GM21526 (cell line): Measurements from ENCODE around the gene S100A6.
"Not testable (repeated sequence)": the region's sequence is repeated elsewhere in the genome, so short reads cannot be mapped to it uniquely, and the experiment has no call there.

Experiments
- ATAC-seq: cut with Tn5 transposase; IDR thresholded peaks from one replicate; pipeline ENCODE4 v1.9.1; 2021; ENCODE audit warnings: moderate library complexity; ENCODE audit not compliant: unreplicated experiment, low FRiP score

S100A6 gene

DNA sequence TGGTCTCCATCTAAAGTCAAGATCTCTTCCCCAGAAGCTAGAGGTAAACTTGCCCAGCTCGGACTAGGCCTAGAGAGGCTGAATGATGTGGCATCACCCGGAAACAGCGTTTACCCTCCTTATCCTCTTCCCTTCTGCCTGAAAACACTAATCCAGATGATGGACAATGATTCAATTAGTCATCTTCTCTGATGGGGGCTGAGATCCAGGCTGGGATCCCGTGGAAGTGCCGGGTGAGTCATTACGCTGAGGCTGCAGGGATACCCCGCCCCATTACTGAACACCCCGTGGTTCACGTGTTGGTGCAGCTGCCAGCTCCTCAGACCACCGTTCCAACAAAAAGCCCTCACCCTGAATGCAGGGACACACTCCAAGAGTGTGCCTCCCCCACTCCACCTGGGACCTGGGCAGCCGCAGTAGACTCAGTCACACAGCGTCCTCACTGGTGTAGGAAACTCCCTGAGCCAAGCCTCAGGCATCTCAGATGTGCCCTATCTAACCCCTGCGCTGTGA is 2.0 kb downstream of the S100A6 start:
- ATAC-seq, result no peak

DNA sequence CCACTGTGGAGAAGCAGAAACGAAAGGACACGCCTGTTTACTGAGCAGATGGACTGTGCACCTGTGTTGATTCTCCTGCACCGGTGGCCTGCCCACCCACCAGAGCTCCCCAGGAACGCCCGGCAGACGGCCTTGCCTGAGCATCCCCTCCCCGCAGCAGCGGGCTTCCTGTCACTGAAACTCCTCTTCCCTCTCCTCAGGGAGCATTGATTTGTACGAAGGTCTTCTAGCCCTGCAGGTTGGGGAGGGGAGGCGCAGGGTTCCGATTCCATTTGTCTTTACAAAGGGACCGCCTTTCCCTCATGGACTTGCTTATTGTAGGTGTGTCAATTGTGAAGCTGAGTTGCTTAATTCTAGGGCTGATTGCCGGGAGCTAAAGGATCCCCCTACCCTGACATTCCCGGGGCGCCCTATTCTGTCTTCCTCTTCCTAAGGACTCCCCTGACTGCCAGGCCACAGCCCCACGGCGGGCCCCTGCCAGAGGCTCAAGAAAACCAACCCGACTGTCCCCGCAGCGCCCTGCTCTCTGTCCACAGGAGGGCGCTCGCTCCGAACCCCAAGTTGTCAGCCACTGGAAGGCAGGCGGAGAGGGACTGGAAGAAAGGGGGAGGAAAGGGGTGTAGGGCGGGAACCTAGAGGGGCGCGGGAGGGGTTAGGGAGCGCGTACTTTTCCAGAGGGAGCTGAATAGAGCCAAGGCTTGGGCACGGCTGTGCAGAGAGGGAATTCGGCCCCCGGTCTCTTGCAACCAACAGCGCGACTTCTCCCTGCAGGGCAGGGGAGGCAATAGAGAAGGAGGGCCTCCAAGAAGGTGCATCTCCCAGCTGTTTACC is 2.8 kb downstream of the S100A6 start:
- no peak for ATAC-seq

DNA sequence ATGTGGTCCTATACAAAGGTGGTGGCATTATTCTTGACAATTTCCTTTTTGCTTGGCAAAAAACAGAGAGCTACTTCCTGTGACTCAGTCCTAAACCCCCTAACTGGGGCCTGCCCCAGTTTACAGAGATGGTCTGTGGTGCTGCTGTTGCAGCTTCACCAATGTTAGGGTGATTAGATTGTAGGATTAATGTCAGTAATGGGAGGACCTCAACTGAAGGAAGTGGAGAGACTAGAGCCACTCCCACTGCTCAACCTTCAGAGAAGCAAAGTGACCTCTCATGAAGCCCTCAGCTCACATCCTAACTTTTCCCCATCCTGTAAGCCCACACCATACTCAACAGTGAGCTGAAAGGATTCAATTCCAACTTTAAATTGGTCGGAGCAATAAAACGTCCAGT is 3.6 kb downstream of the S100A6 start:
- ATAC-seq, result no peak

DNA sequence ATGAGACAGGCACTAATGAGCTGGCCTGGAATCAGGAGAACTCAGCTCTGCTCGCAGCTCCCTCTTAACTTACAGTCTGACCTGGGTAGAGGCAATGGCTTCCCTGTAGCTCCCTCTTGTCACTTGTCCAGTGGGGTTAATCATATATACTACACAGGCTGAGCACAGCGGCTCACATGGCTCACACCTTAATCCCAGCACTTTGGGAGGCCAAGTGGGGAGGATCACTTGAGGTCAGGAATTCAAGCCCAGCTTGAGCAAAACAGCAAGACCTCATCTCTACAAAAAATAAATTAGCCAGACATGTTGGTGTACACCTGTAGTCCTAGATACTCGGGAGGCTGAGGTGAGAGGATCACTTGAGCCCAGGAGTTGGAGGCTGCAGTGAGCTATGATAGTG is 4.2 kb downstream of the S100A6 start:
- no peak for ATAC-seq

DNA sequence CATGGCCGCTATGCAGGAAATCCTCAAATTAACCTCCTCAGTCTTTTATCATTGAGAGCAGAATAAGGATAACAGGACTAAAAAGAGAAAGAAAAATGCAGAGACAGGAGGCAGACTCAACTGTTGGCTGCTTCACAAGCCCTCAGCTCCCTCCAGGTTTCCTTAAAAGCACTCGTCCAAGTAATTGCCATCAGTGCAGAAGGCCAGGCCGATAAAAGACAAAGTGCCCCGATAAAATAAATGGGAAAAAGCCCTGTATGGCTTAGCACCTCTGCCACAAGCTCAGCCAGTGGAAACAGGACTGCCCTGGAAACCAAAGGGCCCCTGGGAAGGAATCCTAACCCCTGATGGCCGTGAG is 8.1 kb downstream of the S100A6 start:
- ATAC-seq, result no peak

DNA sequence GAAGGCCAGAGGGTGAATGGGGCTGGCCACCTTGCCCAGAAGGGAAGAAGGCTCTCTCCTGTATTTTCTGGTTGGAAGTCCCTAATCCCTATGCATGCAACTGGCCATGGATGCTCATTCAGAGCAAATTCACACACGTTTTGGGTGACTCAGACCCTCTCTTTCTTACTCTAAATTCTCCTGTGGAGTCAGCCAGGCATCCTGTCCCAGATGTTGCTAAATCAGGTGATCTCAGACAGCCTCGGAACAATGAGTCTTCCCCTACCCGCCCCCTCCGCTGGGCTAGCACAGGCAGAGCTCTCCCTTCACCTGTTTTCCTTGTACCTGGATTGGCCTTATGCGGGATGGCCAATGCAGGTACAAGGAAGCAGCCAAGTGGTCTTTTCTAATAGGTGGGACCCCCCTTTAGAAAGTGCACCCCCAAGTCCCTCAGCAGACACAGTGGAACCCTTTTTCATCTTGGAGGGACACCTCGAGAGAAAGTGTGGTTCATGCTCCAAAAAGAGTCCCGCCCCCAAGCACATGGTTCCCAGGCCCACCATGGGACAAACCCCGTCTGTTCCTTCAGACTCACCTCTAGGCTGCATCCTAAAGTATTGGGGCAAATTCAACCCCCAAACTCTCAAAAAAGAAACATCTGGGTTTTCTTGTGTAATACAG is 8.6 kb downstream of the S100A6 start:
- no peak for ATAC-seq

DNA sequence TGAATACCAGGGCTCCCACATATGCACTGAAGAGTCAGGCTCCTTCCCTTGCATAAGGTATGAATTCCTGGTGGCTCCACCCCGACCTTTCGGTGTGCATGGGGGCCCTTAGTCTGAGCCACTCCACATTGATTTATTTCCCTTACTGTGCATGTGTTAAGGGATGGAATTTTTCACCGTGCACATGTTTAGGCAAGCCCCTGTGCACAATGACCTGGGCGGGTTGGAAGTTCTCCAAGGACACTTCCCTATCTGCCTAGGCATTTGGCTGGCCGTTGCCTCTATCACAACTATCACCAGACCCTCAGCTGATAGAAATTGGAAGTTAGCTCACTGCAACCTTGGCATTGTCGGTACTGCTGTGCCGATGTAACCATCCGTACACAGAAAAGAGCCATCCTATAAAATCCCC is 9.7 kb downstream of the S100A6 start:
- no peak for ATAC-seq

DNA sequence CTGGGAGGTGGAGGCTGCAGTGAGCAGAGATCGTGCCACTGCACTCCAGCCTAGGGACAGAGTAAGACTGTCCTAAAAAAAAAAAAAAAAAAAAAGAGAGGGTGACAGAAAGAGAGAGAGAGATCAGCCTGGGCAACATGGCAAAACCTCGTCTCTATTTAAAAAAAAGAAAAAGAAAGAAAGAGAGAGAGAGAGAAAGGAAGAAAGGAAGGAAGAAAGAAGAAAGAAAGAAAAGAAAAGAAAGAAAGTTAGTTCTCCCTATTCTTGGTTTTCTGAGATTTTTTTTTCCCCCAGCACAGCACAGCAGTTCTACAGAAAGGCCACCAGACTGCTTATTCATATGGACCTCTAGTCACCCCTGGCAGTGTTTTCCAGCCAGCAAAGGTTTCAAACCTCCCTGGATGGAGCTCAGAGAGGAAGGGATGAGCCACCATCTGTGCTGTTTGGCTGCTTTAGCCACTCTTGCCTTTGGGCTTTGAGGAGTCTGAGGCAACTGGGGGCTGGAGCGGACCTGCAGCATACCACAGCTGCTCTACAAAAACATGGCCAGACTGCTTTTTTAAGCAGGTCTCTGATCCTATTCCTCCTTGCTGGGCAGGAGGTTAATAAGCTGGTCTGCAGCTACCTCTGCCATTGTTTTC is 10.6 kb downstream of the S100A6 start:
- no peak for ATAC-seq

DNA sequence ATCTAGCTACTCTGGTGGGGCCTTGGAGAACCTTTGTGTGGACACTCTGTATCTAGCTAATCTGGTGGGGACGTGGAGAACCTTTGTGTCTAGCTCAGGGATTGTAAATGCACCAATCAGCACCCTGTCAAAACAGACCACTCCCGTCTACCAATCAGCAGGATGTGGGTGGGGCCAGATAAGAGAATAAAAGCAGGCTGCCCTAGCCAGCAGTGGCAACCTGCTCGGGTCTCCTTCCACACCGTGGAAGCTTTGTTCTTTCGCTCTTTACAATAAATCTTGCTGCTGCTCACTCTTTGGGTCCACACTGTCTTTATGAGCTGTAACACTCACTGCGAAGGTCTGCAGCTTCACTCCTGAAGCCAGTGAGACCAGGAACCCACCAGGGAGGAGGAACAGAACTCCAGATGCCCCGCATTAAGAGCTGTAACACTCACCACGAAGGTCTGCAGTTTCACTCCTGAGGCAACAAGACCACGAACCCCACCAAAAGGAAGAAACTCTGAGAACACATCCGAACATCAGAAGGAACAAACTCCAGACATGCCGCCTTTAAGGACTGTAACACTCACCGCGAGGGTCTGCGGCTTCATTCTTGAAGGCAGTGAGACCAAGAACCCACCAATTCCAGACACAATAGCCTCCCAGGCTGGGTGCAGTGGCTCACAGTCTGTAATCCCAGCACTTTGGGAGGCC is 13.3 kb downstream of the S100A6 start:
- not testable (repeated sequence) for ATAC-seq

DNA sequence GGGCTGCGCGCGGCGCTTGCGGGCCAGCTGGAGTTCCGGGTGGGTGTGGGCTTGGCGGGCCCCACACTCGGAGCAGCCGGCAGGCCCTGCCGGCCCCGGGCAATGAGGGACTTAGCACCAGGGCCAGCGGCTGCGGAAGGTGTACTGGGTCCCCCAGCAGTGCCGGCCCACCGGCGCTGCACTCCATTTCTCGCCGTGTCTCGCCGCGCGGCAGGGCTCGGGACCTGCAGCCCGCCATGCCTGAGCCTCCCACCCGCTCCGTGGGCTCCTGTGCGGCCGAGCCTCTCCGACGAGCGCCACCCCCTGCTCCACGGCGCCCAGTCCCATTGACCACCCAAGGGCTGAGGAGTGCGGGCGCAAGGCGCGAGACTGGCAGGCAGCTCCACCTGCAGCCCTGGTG is 14.0 kb downstream of the S100A6 start:
- ATAC-seq, result not testable (repeated sequence)

DNA sequence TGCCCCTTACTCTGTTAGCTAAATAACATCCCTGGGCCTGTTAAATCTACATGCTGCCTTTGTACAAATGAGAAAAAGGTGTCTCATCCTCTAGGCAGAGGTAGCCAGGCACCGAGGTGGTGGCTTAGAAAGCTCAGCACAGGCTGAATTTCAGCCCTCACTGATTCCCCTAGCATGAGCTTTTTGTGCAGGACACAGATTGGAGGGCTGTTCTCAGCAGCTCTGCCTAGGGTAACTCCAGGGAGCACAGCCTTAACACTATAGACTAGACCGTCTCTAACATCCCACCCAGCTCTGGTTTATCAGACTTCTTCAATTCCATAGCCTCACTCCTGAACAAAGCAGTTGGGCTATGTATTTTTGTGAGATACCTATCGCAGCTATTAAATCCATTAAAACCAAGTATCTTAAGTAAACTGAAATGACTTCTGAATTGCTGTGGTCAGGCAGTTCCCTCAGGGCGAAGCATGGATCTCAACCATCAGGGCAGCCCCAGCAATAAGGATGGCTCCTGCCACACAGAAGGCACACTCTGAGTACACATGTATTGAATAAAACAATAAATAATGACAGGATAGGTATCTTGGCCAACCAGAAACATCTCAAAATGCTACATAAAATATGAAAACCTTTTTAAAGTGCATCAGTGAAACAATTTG is 14.8 kb downstream of the S100A6 start:
- ATAC-seq, result no peak

DNA sequence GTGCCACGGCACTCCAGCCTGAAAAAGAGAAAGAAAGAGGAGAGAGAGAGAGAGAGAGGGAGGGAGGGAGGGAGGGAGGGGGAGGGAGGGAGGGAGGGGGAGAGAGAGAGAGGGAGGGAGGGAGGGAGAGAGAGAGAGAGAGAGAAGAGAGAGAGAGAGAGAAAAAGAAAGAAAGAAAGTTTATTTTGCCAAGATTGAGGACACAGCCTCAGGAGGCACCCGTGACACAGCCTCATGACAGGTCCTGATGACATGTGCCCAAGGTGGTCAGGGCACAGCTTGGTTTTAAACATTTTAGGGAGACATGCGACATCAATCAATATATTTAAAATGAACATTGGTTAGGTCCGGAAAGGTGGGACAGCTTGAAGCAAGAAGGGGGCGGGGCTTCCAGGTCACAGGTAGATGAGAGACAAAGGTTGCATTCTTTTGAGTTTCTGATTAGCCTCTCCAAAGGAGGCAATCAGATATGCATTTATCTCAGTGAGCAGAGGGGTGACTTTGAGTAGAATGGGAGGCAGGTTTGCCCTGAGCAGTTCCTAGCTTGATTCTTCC is 15.6 kb downstream of the S100A6 start:
- not testable (repeated sequence) for ATAC-seq

DNA sequence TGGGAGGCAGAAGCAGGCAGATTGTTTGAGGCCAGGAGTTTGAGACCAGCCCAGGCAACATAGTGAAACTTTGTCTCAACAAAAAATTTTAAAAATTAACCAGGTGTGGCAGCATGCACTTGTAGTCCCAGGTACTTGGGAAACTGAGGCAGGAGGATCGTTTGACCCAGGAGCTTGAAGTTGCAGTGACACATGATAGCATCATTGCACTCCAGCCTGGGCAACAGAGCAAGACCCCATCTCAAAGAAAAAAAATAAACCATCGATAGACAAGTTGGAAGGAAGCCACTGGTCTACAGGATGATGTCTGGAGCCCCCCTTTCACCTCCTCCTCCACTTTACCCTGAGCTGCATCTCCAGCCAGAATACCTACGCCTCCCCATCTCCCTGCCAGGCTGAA is 16.5 kb downstream of the S100A6 start:
- ATAC-seq, result no peak

DNA sequence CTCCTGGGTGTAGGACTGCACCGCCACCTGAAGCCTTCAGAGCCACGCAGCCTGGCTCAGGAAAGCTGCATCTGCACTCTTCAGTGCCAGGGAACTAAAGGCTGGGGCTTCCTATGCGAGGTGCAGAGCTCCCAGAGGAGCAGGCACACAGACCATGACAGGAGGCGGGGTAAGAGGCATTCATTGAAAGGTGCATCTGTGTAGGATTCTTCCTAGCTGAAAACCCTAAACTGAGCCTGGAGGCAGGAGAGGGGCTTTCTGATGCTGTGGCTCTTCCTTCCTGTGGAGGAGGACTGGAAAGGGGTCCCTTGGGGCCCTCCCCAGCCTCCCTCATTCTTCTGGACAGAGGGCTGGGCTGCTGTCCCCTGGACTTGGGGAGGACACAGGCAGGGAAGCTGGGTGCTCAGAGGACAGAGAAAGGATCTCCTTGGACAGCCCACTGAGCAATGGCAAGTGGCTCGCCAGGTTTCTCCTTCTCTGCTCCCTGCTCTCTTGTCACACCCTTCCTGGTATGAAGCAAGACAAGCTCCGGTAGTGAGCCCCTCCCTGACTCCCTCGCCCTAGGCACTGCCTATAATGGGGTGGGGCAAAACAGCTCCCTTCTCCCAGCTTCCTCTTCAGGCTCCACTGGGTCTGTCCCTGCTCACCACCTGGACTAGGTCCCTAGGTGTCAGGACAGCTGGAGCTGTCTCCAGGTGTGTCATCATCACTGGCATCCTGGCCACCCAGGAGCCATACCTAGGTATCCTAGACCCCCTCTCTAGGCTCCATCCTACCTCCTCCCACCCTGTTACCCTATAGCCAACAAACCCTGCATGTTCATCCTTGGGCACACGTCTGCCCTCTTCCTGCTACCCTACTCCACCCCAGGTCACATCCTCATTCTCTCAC is 20.0 kb downstream of the S100A6 start:
- no peak for ATAC-seq

DNA sequence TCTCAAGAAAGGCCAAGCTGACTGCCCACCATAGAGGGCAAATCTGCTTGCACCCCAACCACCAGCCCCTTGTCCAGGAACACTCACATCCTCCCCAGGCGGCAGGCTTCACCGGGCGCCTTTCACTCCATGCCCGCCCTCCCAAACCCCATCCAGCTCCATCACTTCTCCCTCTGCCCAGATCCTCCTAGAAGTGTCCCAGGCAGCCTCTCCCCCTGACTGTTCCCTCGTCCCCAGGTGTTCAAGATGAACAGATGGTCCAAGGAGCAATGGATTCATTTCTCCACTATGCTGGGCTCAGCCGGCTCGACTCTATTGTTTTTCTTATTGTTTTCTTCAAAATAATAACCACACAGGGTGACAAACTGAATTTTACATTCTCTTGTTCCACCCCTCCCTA is 22.1 kb downstream of the S100A6 start:
- no peak for ATAC-seq

DNA sequence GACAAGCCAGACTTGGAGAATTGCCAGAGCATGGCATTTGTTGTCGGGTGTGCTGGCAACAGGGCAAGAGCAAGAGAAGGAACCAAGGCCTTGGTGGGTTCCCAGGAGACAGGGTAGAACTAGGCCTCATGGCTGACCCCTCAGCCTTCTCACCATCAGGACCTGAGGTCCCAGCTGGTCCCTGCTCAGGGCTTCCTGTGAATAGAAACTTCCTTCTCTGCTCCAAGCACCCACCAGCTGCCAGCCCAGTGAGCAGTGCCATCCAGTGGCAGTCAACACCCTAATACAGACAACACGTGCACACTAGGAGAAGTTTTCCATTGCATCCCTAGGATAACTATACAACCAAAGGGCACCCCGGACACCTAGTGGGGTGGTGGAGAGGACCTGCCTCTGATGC is 22.8 kb downstream of the S100A6 start:
- no peak for ATAC-seq

DNA sequence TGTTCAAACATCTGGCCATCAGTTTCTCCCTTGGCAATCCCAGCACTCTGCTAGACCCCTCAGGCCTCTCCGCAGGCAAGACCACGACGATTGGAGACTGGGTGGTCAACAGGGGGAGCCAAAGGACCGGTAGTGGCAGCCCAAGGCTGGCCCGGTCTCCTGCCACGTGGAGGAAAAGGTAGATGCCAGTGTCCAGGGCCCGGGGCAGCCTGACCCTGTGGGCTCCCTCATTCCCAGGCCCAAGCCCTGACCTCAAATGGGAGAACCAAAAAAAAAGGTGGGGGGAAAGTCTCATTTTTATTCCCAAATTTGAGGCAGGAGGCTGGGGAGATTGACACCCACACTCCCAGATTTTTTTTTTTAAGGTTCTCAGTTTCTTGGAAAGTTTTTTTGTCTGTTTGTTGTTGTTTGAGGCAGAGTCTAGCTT is 24.8 kb downstream of the S100A6 start:
- ATAC-seq, result no peak

DNA sequence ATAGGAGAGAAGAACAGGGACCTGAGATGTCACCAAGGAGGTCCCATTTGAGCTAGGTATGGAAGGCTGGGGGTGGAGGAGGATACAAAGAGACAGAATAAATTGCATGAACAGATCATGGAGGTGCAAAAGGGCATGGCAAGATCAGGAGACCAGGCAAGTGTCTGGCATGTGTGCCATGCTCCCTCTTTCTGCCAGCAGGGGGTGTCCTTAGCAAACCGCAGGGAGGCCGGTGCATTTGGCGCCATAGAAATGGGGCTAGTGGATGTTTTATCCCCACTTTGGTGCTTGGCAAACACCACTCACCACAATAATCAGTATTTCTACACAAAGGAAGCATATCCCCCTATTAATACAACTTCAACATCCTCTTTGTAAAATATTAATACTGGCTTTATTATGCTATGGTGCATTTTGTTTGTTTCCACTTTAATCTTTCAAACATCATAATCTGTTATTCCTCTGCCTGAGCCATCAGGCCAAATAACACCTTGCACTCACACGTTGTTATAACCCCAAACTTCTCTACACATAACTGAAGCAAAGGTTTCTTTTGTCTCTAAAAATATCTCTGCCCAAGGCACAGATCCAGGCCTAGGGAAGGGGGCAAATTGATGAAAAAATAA is 25.9 kb downstream of the S100A6 start:
- ATAC-seq, result no peak

DNA sequence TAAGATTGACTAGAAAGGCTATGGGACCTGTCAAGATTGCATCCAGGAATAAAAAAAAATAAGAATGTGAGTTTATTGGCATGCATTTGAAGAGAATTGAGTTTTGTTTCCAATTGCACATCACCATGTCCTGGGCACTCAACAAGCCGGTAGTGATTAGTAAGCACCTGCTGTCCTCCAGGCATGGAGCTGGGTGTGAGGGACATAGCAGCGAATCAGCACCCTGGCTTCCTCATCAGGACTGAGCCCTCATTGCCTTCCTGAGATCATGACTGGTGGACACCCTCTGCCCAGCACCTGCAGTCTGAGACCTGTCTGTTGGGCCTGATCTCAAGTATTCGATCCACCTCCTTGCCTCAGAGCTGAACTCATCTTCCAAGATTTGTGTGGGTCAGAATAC is 26.8 kb downstream of the S100A6 start:
- no peak for ATAC-seq
